HK-2 (cell line): ENCODE data around the gene LRRC8A.

Source experiments
- DNase-seq: peaks from one replicate; pipeline ENCODE4 v3.0.0-alpha.2; 2018; ENCODE audit not compliant: unreplicated experiment

LRRC8A gene

DNA sequence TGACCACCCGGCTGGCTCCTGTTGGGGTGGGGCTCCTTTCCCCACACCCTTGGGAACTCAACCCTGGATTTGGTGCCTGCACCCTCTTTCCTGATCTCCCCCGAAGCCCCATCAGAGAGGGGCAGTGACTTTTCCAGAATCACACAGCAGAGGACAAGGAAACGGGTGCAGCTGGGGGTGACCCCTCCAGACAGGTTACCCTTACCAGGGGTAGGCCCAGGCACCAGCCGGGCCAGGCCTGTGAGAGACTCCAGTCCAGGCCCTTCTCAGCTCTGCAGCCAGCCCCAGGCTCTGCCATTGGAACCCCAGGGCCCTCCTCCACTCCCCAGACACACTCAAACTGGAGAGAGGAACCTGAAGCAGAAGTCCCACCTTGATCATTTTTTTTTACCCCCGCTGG lies 19.9 kb downstream of the LRRC8A start:
- DNase-seq, result no peak

DNA sequence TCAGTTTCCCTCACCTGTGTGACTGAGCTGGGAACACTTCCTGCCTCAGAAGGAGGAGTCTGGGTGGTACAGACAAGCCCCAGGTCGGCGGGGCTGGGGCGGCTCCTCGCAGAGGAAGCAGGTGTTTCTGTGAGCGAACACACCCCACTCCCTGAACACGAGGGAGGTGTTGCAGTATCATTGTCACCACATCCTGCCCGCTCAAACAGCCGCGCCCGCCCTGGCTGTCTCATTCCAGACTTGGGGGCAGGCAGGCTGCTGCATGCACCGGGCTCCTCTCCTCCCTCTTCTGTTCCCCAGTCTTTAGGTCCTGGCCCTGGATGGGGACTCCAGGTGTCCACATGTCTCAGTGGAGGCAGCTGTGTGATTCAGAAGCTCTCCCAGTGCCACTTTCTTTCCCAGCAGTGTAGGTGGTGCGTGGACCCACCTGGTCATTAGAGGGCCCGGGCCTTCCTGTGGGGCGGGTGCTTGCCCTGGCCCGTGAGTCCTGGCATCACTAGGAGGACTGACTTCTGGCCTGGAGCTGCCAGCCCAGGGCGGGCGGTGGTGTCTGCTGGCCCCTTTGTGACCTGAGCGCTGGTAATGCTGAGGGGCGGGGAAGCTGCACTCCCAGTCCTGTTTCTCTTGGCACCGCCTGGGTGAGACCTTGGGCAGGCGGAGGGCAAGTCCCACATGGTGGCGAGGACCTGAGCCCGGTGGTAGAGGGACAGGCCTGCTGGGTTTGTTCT lies 20.6 kb downstream of the LRRC8A start:
- no peak for DNase-seq

DNA sequence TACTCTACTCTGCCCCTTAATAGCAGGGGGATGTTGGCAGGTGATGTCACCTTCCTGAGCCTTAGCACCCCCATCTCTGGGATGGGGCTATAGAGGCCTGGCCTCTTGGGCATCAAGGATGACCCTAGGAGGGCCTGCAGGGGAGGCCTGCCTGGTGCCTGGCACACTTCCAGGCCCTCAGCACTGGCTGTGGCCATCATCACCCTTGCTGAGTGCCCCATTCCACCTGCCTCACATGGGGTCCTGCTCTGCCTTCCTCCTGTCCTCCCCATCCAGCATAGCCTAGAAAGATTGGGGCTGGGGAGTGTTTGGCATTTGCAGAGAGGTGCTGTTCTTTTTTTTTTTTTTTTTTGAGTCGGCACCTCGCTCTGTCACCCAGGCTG lies 21.1 kb downstream of the LRRC8A start:
- no peak for DNase-seq

DNA sequence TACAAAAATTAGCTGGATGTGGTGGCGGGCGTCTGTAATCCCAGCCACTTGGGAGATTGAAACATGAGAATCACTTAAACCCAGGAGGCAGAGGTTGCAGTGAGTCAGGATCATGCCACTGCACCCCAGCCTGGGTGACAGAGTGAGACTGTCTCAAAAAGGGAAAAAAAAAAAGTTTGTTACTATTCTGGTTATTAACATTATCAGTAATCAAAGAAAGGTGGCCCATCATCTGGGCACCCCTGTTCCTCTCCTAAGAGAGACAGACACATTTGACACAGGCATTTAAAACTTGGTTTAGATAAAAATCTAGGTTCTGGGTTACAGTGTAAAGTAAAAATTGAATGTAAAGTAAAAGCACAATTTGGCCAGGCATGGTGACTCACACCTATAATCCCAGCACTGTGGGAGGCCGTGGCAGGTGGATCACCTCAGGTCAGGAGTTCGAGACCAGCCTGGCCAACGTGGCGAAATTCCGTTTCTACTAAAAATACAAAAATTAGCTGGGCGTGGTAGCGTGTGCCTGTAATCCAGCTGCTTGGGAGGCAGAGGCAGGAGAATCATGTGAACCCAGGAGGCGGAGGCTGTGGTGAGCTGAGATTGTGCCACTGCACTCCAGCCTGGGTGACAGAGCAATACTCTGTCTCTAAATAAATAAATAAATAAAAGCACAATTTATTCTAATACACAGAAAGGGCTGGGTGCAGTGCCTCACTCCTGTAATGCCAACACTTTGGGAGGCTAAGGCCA lies 22.1 kb downstream of the LRRC8A start:
- no peak for DNase-seq

DNA sequence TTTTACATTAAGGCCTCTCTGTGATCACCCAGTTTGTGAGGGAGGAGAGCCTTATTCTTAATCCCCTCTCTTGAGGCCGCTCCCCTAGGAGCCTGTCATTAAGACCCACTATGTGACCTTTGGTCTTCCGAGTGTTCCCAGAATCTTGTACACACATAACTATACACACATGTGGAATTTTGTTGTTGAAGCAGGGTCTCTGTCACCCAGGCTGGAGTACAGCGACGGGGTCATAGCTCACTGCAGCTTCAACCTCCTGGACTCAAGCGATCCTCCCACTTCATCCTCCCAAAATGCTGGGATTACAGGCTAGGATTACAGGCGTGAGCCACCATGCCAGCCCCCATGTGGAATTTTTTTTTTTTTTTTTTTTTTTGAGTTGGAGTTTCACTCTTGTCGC lies 24.0 kb downstream of the LRRC8A start:
- DNase-seq, result no peak

DNA sequence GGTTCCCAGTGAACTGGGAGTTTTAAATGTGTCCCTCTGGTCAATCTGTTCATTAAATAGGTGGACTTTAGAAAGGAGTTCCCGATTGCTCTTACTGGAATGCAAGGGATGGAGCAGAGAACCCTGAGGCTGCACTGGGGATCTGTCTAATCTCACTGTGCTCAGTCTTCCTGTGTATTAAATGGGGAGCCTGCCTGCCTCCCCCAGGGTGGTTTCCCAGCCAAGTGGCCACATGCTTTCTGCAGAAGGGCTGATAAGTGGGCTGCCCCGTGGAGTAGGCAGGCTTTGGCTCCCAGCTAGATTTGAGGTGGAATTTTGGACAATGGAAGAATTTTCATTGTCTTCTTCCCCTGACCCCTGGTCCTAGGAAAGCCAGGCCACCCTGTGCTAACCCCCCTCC lies 24.8 kb downstream of the LRRC8A start:
- no peak for DNase-seq

DNA sequence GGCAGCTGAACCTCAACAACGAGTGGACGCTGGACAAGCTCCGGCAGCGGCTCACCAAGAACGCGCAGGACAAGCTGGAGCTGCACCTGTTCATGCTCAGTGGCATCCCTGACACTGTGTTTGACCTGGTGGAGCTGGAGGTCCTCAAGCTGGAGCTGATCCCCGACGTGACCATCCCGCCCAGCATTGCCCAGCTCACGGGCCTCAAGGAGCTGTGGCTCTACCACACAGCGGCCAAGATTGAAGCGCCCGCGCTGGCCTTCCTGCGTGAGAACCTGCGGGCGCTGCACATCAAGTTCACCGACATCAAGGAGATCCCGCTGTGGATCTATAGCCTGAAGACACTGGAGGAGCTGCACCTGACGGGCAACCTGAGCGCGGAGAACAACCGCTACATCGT lies 26.4 kb downstream of the LRRC8A start:
- DNase-seq, result no peak

DNA sequence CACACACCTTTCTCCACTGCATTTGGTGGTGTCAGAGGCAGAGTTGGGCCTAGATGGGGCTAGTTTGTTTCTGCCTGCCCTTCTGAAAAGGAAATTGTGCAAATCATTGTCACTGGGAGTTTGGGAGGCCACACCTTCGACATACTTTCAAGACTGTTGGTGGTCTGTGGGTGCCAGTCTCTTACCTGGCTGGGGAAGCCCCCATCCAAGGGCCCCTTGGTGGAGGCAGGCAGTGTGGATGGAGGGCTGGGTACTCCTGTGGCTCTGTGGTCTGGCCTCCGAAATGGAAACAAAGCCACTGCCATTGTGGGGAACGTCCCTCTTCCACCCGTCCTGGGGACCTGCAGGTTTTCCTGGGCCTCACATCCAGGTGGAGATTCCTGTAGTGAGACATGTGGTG lies 27.9 kb downstream of the LRRC8A start:
- no peak for DNase-seq

DNA sequence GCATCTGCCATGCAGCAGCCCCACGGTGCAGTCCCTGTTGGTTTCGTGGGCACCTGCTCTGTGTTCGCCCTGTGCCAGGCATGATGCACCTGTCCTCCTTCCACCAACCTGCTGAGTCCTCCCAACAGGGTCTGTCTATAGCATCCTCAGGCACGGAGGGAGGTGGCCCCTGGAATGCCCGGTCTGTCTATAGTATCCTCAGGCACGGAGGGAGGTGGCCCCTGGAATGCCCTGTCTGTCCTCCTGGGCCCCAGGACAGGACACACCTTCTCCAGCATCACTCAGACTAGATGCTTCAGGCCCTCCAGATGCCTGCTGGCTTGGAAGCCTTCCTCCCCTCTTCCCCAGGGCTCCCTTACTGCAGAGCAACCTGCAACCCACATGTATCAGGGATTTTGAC lies 29.0 kb downstream of the LRRC8A start:
- no peak for DNase-seq

DNA sequence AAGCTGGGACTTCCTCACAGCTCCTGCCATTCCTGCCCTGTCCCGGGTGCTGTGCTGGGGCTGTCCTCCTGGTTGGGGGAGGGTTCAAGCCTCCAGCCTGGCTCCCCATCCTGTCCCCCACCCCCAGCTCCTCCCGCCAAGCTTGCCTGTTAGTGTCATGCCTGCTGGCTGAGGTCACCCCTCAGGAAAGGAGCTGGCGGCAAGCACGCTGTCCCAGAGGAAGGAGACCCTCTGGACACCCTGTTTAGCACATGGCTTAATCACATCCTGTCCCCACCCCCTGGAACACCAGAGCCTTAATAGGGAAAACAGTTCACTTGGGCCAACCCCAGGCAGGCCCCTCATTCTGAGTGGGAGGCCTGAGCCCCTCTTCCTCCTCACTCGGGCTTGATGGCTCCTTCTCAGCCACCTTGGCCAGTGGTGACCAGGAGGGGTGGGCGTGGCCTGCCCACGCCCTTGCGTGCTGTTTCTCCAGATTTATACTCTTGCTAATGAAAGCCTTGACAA lies 29.6 kb downstream of the LRRC8A start:
- peak; percentile 92 for DNase-seq

DNA sequence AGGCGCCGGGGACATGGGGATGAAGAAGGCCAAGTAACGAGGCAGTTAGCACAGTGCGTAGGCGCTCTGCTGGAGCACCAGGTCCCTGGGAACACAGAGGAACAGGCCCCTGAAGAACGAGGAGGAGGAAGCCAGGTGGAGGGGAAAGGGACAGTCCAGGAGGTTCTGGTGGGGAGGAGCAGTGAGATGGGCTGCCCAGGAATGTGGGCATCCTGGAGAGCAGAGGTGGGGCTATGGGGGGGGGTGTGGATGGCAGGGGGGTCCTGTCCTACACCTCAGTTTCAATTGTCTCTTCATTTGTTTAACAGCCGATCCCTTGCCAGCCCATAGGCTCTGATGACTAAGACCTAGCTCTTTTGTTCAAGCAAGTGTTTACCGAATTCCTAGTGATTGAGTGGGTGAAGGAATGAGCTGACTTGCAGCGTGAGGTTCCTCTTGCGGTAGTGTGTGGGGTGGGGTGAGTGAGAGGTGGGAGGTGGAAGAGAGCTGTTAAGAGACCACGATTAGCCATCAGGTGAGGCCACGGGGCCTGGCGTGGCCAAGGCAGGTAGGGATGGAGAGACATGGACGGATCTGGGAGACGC lies 30.4 kb downstream of the LRRC8A start:
- DNase-seq, result peak; percentile 80

DNA sequence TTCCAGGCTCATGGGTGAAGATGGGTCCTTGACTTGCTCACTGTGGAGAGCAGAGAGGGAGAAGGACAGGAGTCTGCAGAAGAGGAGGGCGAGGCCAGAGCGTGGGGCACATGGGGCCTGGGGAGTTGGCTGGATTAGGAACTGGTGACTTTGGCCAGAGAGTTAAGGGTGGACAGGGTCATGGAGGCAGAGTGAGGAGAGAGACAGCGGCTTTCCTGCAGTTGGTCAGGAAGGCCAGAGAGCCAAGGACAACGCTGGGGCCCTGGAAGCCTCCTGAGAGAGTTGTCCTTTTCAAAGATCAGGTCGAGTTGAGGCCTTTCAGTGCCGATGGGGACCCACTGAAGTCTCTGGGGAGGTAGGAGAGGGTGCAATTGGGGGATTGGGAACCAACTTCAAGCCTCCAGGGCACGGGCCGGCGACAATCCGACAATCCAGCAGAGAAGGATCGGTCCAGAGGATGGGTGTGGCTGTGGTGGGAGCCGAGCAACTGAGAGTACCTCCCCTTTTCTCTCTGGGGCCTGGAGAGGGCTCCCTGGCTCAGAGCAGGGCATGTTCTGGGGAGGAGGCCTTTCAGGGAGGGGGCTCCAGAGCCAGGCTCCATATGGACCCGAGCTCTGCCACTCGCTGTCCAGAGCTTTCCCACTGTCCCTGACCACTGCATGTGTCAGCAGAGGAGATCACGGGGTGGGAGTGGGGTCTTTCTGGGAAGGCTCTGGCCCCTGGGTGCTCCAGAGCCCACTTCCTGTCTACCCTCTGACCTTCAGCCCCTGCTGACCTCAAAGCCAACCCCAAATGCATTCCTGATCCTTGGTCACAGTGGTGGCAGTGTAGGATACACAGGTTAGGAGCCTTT lies 31.3 kb downstream of the LRRC8A start:
- DNase-seq, result no peak

DNA sequence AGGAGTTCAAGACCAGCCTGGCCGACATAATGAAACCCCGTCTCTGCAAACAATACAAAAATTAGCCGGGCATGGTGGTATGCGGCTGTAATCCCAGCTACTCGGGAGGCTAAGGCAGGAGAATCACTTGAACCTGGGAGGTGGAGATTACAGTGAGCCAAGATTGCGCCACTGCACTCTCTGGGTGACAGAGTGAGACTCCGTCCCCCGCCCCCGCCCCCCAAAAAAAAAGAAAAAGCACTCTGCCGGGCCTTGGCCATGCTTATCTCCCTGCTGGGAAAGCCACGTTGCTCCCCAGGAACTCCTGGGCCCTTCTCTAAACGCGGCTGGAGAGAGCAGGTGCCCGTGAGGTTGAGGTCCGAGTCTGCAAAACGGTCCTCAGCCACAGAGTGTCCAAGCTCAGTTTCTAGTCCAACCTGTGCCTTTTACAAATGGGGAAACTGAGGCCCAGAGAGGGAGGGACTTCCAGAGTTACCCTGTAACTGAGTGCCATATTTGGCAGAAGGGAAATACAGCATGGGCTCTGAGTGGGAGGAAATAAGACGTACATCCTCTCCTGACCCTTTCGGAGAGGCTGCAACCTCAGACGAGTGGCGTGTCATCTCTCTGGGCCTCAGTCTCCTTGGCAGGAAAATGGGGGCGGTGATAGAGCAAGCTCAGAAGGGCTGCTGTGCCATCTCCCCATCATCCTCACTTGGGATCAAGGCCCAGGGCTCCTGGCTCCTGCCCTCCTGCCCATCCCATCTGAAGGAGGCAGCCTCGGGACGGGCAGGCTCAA lies 32.3 kb downstream of the LRRC8A start:
- no peak for DNase-seq

DNA sequence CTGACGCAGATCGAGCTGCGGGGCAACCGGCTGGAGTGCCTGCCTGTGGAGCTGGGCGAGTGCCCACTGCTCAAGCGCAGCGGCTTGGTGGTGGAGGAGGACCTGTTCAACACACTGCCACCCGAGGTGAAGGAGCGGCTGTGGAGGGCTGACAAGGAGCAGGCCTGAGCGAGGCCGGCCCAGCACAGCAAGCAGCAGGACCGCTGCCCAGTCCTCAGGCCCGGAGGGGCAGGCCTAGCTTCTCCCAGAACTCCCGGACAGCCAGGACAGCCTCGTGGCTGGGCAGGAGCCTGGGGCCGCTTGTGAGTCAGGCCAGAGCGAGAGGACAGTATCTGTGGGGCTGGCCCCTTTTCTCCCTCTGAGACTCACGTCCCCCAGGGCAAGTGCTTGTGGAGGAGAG lies 34.3 kb downstream of the LRRC8A start:
- no peak for DNase-seq

DNA sequence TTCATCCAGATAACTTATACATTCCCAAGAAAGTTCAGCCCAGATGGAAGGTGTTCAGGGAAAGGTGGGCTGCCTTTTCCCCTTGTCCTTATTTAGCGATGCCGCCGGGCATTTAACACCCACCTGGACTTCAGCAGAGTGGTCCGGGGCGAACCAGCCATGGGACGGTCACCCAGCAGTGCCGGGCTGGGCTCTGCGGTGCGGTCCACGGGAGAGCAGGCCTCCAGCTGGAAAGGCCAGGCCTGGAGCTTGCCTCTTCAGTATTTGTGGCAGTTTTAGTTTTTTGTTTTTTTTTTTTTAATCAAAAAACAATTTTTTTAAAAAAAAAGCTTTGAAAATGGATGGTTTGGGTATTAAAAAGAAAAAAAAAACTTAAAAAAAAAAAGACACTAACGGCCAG lies 34.8 kb downstream of the LRRC8A start:
- no peak for DNase-seq

DNA sequence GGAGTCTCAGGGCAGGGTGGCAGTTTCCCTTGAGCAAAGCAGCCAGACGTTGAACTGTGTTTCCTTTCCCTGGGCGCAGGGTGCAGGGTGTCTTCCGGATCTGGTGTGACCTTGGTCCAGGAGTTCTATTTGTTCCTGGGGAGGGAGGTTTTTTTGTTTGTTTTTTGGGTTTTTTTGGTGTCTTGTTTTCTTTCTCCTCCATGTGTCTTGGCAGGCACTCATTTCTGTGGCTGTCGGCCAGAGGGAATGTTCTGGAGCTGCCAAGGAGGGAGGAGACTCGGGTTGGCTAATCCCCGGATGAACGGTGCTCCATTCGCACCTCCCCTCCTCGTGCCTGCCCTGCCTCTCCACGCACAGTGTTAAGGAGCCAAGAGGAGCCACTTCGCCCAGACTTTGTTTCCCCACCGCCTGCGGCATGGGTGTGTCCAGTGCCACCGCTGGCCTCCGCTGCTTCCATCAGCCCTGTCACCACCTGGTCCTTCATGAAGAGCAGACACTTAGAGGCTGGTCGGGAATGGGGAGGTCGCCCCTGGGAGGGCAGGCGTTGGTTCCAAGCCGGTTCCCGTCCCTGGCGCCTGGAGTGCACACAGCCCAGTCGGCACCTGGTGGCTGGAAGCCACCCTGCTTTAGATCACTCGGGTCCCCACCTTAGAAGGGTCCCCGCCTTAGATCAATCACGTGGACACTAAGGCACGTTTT lies 35.4 kb downstream of the LRRC8A start:
- DNase-seq, result no peak

DNA sequence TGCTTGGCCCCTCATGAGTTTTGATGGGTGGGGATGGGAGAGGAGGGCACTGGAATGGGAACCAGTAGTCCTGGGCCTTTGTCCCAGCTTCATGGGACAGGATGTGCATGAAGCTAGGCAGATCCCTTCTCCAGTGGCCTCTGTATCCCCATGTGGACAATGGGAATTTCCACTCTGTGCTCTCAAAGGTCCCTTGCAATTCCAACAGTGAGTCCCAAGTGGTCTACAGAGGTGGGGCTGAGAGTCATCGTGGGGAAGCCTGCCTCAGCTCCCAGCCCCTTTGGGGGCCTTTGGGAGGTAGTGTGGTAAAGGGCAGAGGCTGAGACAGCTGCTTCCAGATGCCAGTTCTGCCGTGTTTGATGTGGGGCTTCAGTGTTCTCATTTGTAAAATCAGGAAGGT lies 37.0 kb downstream of the LRRC8A start:
- DNase-seq, result no peak

DNA sequence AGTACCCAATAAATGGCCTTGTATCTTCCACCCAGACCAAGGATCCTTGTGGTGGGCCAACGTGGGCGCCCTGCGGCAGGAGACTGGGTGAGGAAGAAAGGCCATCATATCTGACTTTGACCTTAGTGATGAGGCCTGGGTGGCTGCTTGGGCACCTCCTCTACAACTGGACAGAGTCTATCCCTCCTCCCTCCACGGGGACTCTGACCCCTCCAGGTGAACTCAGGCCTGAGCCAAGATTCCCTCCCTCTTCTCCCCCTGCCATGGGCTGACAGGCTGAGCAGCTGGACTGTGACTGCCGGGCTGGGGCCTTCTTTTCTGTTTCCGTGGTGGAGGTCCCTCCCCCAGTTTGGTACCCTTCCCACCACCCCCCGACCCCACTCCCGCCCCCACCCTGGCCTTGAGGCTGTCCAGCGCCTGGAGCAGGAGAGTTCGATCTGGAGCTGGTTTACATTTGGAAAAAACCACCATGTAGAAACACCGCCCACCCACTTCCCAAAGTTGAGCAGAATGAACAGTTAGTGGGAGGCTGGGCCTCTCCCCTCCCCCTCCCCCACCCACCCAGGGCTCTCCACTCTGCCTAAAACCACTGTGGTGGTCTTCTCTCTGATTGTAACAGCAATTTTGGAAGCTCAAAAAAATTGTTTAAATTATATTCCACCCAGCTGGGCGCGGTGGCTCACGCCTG lies 37.6 kb downstream of the LRRC8A start:
- no peak for DNase-seq

DNA sequence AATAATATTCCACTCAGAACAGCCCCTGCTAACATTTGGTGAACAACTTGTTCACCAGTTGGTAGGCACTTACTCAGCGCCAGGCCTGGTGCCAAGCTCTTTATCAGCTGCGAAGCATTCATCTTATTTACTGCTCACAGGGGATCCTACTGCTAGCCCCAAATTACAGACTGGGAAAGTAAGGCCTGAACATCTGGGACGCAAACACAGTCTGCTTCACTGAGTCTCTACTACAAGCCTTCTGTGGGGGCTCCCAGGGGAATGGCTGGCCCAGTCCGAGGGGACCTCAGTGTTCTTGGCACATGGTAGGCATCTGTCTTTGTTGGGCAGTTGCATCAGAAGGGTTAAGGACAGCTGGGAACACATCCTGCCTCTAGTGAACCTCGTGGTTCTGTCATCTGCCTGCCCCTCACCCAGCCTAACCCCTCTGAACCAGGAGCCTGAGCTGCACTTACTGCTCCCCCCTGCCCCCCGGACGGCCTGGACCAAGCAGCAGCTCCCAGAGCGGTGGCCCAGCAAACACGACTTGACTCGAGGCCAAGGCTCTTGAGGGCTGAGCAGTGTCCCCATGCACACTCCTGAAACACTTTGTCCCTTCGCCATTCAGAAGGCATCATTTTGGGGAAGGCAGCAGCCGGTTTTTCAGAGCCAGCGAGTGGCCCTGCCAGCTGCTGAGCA lies 38.6 kb downstream of the LRRC8A start, which contains the start of gene PHYHD1:
TSS of gene PHYHD1 (plus strand) at position 602 of the 678 bp plus-strand sequence. CDS start 1,342 bp downstream, outside the sequence.
- no peak for DNase-seq
